ENCODE results near the gene CRYGS.

The CRYGS gene

GRCh38 chr3:186589856-186590579 is 45.8 kb upstream of the CRYGS start (continued):
- TF ChIP-seq BCL11A (tag by site-specific recombination; IDR thresholded peaks at IDR 0.05; ENCODE audit: low read depth): no peak
- TF ChIP-seq KLF10 (tag by site-specific recombination; IDR thresholded peaks at IDR 0.05): no peak
- TF ChIP-seq ZNF202 (tag by site-specific recombination; IDR thresholded peaks at IDR 0.05; ENCODE audit: borderline replicate concordance): no peak
- TF ChIP-seq, protein P1, sequence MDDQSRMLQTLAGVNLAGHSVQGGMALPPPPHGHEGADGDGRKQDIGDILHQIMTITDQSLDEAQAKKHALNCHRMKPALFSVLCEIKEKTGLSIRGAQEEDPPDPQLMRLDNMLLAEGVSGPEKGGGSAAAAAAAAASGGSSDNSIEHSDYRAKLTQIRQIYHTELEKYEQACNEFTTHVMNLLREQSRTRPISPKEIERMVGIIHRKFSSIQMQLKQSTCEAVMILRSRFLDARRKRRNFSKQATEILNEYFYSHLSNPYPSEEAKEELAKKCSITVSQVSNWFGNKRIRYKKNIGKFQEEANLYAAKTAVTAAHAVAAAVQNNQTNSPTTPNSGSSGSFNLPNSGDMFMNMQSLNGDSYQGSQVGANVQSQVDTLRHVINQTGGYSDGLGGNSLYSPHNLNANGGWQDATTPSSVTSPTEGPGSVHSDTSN (CRISPR knock-in tag; IDR thresholded peaks at IDR 0.05): no peak
- no peak for TF ChIP-seq SP2 (tag by site-specific recombination; IDR thresholded peaks at IDR 0.05)
- peak; percentile 24; the same call in 1 of the 2 replicates for TF ChIP-seq KLF8 (tag by site-specific recombination; IDR thresholded peaks at IDR 0.05)
- TF ChIP-seq, protein P2, sequence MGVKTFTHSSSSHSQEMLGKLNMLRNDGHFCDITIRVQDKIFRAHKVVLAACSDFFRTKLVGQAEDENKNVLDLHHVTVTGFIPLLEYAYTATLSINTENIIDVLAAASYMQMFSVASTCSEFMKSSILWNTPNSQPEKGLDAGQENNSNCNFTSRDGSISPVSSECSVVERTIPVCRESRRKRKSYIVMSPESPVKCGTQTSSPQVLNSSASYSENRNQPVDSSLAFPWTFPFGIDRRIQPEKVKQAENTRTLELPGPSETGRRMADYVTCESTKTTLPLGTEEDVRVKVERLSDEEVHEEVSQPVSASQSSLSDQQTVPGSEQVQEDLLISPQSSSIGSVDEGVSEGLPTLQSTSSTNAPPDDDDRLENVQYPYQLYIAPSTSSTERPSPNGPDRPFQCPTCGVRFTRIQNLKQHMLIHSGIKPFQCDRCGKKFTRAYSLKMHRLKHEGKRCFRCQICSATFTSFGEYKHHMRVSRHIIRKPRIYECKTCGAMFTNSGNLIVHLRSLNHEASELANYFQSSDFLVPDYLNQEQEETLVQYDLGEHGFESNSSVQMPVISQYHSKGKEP (tag by site-specific recombination; IDR thresholded peaks at IDR 0.05): no peak
- TF ChIP-seq, protein P3, sequence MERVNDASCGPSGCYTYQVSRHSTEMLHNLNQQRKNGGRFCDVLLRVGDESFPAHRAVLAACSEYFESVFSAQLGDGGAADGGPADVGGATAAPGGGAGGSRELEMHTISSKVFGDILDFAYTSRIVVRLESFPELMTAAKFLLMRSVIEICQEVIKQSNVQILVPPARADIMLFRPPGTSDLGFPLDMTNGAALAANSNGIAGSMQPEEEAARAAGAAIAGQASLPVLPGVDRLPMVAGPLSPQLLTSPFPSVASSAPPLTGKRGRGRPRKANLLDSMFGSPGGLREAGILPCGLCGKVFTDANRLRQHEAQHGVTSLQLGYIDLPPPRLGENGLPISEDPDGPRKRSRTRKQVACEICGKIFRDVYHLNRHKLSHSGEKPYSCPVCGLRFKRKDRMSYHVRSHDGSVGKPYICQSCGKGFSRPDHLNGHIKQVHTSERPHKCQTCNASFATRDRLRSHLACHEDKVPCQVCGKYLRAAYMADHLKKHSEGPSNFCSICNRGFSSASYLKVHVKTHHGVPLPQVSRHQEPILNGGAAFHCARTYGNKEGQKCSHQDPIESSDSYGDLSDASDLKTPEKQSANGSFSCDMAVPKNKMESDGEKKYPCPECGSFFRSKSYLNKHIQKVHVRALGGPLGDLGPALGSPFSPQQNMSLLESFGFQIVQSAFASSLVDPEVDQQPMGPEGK (tag by site-specific recombination; IDR thresholded peaks at IDR 0.05): no peak
- no peak for TF ChIP-seq ZNF521 (tag by site-specific recombination; IDR thresholded peaks at IDR 0.05)
- TF ChIP-seq GFI1B (tag by site-specific recombination; IDR thresholded peaks at IDR 0.05): no peak
- no peak for TF ChIP-seq ZBTB17 (tag by site-specific recombination; IDR thresholded peaks at IDR 0.05)
- TF ChIP-seq, protein P4, sequence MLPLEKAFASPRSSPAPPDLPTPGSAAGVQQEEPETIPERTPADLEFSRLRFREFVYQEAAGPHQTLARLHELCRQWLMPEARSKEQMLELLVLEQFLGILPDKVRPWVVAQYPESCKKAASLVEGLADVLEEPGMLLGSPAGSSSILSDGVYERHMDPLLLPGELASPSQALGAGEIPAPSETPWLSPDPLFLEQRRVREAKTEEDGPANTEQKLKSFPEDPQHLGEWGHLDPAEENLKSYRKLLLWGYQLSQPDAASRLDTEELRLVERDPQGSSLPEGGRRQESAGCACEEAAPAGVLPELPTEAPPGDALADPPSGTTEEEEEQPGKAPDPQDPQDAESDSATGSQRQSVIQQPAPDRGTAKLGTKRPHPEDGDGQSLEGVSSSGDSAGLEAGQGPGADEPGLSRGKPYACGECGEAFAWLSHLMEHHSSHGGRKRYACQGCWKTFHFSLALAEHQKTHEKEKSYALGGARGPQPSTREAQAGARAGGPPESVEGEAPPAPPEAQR (tag by site-specific recombination; IDR thresholded peaks at IDR 0.05): no peak
- no peak for TF ChIP-seq HOXC10 (CRISPR knock-in tag; IDR thresholded peaks at IDR 0.05)
- TF ChIP-seq GLIS2 (tag by site-specific recombination; IDR thresholded peaks at IDR 0.05): no peak
- no peak for TF ChIP-seq ZNF37A (tag by site-specific recombination; IDR thresholded peaks at IDR 0.05)
- TF ChIP-seq, protein P5, sequence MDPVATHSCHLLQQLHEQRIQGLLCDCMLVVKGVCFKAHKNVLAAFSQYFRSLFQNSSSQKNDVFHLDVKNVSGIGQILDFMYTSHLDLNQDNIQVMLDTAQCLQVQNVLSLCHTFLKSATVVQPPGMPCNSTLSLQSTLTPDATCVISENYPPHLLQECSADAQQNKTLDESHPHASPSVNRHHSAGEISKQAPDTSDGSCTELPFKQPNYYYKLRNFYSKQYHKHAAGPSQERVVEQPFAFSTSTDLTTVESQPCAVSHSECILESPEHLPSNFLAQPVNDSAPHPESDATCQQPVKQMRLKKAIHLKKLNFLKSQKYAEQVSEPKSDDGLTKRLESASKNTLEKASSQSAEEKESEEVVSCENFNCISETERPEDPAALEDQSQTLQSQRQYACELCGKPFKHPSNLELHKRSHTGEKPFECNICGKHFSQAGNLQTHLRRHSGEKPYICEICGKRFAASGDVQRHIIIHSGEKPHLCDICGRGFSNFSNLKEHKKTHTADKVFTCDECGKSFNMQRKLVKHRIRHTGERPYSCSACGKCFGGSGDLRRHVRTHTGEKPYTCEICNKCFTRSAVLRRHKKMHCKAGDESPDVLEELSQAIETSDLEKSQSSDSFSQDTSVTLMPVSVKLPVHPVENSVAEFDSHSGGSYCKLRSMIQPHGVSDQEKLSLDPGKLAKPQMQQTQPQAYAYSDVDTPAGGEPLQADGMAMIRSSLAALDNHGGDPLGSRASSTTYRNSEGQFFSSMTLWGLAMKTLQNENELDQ (tag by site-specific recombination; IDR thresholded peaks at IDR 0.05; ENCODE audit: low read depth): no peak
- TF ChIP-seq ZBTB21 (tag by site-specific recombination; IDR thresholded peaks at IDR 0.05): no peak
- TF ChIP-seq TRIM28 (IDR thresholded peaks at IDR 0.05; ENCODE audit: borderline replicate concordance, low read length): no peak
- TF ChIP-seq, protein P6, sequence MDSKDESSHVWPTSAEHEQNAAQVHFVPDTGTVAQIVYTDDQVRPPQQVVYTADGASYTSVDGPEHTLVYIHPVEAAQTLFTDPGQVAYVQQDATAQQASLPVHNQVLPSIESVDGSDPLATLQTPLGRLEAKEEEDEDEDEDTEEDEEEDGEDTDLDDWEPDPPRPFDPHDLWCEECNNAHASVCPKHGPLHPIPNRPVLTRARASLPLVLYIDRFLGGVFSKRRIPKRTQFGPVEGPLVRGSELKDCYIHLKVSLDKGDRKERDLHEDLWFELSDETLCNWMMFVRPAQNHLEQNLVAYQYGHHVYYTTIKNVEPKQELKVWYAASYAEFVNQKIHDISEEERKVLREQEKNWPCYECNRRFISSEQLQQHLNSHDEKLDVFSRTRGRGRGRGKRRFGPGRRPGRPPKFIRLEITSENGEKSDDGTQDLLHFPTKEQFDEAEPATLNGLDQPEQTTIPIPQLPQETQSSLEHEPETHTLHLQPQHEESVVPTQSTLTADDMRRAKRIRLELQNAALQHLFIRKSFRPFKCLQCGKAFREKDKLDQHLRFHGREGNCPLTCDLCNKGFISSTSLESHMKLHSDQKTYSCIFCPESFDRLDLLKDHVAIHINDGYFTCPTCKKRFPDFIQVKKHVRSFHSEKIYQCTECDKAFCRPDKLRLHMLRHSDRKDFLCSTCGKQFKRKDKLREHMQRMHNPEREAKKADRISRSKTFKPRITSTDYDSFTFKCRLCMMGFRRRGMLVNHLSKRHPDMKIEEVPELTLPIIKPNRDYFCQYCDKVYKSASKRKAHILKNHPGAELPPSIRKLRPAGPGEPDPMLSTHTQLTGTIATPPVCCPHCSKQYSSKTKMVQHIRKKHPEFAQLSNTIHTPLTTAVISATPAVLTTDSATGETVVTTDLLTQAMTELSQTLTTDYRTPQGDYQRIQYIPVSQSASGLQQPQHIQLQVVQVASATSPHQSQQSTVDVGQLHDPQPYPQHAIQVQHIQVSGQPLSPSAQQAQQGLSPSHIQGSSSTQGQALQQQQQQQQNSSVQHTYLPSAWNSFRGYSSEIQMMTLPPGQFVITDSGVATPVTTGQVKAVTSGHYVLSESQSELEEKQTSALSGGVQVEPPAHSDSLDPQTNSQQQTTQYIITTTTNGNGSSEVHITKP (tag by site-specific recombination; IDR thresholded peaks at IDR 0.05): no peak
- TF ChIP-seq SETDB1 (IDR thresholded peaks at IDR 0.05; ENCODE audit: insufficient read length, low read length): no peak
- no peak for TF ChIP-seq ZNF558 (tag by site-specific recombination; IDR thresholded peaks at IDR 0.05)
- TF ChIP-seq ZNF530 (tag by site-specific recombination; IDR thresholded peaks at IDR 0.05; ENCODE audit: low read depth): no peak
- no peak for TF ChIP-seq ZNF677 (tag by site-specific recombination; IDR thresholded peaks at IDR 0.05)
- no peak for TF ChIP-seq ZNF26 (tag by site-specific recombination; IDR thresholded peaks at IDR 0.05)
- TF ChIP-seq TCF7L2 (IDR thresholded peaks at IDR 0.05; ENCODE audit: borderline replicate concordance, low read depth, low read length): no peak
- no peak for TF ChIP-seq ZNF596 (tag by site-specific recombination; IDR thresholded peaks at IDR 0.05)
